Measurements from ENCODE around the gene STARD8.
"Not testable (repeated sequence)": the region's sequence is repeated elsewhere in the genome, so short reads cannot be mapped to it uniquely, and the experiment has no call there.

Gene STARD8

GRCh38 chrX:68647156-68647957 lies at the start of gene STARD8:
STARD8 (plus strand) TSS chrX:68647666; CDS start chrX:68647883, 217 bp downstream.
- no peak for FAIRE-seq

DNA sequence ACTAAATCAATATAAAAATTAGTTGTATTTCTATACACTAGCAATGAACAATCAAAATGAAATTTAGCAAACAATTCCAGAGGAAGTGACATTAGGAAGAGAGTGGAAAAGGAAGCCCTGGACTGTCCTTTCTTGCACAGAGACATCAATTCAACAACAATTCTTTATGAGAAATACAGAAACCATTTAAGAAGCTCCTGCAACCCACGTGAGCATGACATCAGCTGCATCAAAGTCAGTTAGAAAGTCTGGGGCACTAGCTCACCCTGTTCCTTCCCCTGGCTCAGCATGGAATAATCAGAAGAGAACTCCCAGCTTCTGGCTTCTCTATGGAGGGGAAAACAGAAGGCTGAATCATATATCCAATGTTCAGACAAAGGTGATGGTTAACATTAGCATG lies 48.6 kb upstream of the STARD8 start:
- FAIRE-seq, result no peak

DNA sequence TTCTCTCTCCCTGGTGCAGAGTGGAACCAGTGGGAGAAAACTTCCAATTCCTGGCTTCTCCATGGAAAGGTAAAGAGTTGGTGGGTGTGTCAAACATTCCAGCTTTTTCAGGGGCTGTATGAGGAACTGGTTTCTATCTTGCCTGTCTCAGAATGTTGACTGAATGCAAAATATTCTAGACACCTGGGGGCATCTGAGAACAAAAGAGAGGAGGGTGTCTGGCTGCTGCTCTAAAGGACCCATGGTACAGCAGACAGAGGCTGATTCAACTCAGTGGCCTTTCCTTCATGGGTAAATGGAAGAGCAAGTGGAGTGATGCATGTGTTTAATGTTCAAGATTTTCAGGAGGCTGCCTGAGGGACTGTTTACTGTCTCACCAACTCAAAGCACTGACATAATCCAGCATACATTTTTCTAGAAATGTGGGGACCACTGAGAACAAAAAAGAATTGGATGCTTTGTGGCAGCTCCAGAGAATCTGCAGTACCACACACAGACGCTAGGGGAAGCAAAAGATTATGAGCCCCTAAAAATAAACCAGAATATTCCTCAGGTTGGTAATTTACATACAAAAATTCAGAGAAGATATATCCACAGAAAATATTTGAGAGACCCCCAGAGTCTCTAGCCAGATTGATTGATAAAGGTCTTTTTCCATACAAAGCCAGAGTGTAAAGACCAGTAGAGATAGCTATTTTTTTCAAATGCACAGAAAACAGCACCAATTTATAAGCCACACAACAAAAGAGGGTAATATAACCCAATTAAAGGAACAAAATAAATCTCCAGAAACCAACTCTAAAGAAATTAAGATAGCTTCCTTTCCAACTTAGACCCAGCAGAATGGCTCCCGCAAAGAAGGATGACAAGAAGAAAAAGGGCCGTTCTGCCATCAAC lies 48.0 kb upstream of the STARD8 start:
- no peak for FAIRE-seq

DNA sequence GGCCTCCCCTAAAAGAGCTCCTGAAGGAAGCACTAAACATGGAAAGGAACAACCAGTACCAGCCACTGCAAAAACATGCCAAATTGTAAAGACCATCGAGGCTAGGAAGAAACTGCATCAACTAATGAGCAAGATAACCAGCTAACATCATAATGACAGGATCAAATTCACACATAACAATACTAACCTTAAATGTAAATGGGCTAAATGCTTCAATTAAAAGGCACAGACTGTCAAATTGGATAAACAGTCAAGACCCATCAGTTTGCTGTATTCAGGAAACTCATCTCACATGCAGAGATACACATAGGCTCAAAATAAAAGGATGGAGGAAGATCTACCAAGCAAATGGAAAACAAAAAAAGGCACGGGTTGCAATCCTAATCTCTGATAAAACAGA lies 43.2 kb upstream of the STARD8 start:
- not testable (repeated sequence) for FAIRE-seq

DNA sequence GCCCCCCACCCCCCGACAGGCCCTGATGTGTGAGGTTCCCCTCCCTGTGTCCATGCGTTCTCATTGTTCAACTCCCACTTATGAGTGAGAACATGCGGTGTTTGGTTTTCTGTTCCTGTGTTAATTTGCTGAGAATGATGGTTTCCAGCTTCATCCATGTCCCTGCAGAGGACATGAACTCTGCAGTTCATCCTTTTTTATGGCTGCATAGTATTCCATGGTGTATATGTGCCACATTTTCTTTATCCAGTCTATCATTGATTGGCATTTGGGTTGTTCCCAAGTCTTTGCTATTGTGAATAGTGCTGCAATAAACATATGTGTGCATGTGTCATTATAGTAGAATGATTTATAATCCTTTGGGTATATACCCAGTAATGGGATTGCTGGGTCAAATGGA lies 32.7 kb upstream of the STARD8 start:
- FAIRE-seq, result not testable (repeated sequence)

- no peak for FAIRE-seq
Measured at GRCh38 chrX:68627986-68628385, 19.5 kb upstream of the STARD8 start.

- not testable (repeated sequence) for FAIRE-seq
Measured at GRCh38 chrX:68629936-68630335, 17.5 kb upstream of the STARD8 start.

DNA sequence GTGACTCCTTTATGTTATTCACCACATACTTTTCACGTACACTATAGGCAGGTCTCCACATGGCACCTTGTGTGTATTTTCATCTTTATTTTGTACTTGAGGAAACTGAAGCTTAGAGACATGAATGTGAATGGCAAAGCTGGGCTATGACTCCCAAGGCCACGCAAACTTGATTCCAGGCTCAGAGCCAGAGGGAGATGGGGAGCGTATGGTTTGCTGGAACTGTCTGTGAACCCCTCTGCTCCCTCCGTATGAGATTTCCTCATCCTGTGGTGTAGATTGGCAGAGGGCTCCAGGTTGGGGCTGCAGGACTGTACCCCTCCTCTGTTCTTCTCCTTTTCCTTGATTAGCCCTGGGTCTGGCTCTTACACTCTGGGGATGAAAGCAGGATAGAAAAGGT lies 16.1 kb upstream of the STARD8 start:
- no peak for FAIRE-seq

- FAIRE-seq, result no peak
Measured at GRCh38 chrX:68632491-68632890, 15.0 kb upstream of the STARD8 start.

DNA sequence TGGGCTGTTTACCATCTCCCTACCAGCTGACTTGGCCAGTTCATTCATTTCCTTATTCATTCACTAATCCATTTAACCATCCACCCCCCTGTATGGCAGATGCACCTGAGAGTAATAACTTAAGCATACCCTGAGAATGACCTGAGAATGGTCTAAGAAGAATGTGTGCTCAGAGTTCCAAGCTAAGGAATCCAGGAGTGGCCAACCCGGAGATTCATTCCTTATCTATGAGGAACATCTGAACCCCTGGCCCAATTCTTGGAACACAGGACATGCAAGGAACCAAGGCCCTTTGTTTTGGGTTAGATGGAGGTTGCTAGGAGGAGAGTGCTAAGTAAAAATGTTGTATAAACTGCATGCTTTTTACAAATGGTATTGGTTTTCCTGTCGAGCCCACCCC lies 13.5 kb upstream of the STARD8 start:
- FAIRE-seq, result no peak

- no peak for FAIRE-seq
Measured at GRCh38 chrX:68634649-68635227, 12.7 kb upstream of the STARD8 start.

- no peak for FAIRE-seq
Measured at GRCh38 chrX:68640661-68641060, 6.8 kb upstream of the STARD8 start.

DNA sequence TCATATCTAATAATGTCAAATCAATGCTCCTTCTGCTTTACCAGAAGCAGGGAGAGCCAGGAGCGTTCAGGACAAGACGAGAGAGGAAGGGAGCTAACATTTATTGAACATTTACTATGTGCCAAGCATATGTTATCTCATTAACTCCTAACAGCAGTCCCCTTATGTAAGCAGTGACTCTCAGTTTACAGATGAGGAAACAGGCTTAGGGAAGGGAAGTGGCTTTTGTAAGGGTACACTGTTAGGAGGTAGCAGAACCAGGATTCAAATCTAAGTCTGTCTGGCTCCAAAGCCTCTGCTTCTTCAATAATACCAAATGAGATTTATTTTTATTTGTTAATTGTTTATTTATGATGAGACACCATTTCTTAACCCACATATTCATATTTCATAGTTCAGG lies 2.6 kb upstream of the STARD8 start:
- no peak for FAIRE-seq

GRCh38 chrX:68646421-68646820 lies 1.0 kb upstream of the STARD8 start:
- FAIRE-seq, result no peak

GRCh38 chrX:68648960-68649359 lies 1.5 kb downstream of the STARD8 start:
- FAIRE-seq, result no peak

GRCh38 chrX:68650491-68650890 lies 3.0 kb downstream of the STARD8 start:
- FAIRE-seq, result no peak

DNA sequence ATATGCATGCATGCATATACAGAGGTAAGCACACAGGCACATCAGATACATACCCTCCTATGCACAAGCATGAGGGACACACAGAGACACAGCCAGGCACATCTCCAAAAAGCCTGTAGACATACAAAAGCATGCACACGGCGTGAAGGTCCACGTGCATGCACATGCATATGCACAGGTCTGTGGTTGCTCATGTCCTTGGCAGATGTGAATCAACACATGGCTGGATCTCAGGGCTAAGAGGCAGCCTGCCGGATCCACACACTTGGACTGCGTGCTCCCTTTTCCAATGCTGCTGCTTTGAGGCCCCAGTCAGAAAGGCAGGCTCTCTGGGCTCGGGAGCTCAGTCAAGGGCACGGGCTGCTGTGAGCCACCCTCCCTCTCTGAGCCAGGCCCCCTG lies 3.6 kb downstream of the STARD8 start:
- no peak for FAIRE-seq

GRCh38 chrX:68652326-68653170 lies 5.1 kb downstream of the STARD8 start:
- FAIRE-seq, result no peak

- FAIRE-seq, result no peak
Measured at GRCh38 chrX:68654693-68655092, 7.2 kb downstream of the STARD8 start.

GRCh38 chrX:68656473-68656872 lies 9.0 kb downstream of the STARD8 start:
- FAIRE-seq, result not testable (repeated sequence)

GRCh38 chrX:68658530-68658929 lies 11.1 kb downstream of the STARD8 start:
- no peak for FAIRE-seq

DNA sequence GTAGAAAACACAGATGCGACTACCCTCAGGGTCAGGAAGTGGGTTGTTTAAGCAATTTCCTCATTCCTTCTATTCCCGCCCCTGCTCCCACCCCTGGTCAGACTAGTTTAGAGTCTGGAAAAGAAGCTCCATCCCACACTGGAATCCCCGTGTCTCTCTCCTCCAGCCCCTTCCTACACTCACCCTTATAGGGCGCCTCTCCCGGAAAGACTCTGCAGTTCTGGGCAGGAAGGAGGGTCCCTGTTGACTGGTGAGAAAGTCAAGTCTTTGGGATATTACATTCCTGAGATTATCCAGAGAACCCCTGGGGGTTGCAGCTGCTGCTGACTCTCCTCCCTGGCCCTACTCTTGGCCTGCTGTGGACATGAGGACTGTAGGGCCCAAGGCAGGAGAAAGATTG lies 11.9 kb downstream of the STARD8 start:
- FAIRE-seq, result no peak

DNA sequence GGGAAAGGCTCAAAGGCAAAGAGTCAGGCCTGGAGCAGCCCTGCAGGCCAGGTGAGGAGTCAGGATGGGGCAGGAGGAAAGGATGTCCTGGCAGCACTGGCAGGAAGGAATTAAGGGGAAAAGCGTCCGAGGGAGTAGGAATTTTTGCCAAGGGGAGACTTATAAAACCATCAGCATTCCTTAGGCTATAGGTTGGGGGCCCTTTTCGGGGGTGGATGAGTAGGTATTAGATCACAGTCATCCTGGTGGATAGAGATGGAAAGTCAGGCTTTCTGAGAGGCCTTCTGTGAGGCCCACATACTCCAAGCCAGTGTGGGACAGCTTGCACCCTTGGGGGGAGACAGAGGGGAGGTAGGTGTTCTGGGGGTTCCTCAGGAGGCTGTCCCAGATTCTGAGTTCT lies 12.3 kb downstream of the STARD8 start:
- no peak for FAIRE-seq
